Ascending aorta (tissue), 2 donors: Measurements from ENCODE around the gene SPEF2. TPM values are rescaled to one million over a fixed set of nuclear protein-coding genes. Genes with fewer than 3 reads are reported as not detected.

ENCODE experiments used
- DNase-seq, 2 donors: peaks; one replicate each; pipeline ENCODE4 v3.0.0-alpha.2; 2019; ENCODE audit warnings: low spot score in 2 of 2
- H3K27ac ChIP-seq, 2 donors: fragments of 200-600 bp; sonication (generic); one replicate each; pipeline ENCODE4 v1.5.1; 2016 to 2017; ENCODE audit warnings: mild to moderate bottlenecking in 1 of 2
- H3K27me3 ChIP-seq: fragments of 200-600 bp; sonication (generic); one replicate; pipeline ENCODE4 v1.5.1; 2017
- H3K36me3 ChIP-seq, 2 donors: fragments of 200-600 bp; sonication (generic); one replicate each; pipeline ENCODE4 v1.5.1; 2016
- H3K4me1 ChIP-seq, 2 donors: fragments of 200-600 bp; sonication (generic); one replicate each; pipeline ENCODE4 v1.5.1; 2016 to 2017; ENCODE audit warnings: mild to moderate bottlenecking in 1 of 2
- H3K4me3 ChIP-seq, 2 donors: fragments of 200-600 bp; sonication (generic); one replicate each; pipeline ENCODE4 v1.5.1; 2016 to 2017; ENCODE audit warnings: mild to moderate bottlenecking in 1 of 2
- H3K9me3 ChIP-seq, 2 donors: fragments of 200-600 bp; sonication (generic); one replicate each; pipeline ENCODE4 v1.5.1; 2016
- intact Hi-C: fragments of 100-400 bp; cut with DNase I; formaldehyde crosslinking; loops from one replicate; pipeline ENCODE4 v1.15.1; 2023
- total RNA-seq: library from RNA; depleted of rRNA; stranded (reverse); fragments of >200 nt; gene quantifications from one replicate; pipeline ENCODE4 v1.1.0, GENCODE V29; 2016
- TF ChIP-seq, protein P1 (sequence below), 3 experiments: fragments of 200-600 bp in 2 of 3; fragments of 450-650 bp in 1 of 3; sonication (generic) in 2 of 3; IDR thresholded peaks; one replicate each; pipeline ENCODE4 v1.5.1; 2016 to 2019; ENCODE audit warnings: antibody characterized with exemption in 3 of 3, mild to moderate bottlenecking in 1 of 3, moderate library complexity in 1 of 3

The SPEF2 gene
- total RNA-seq, 1 donor from 2014 or later = 0.32 TPM

- Histone ChIP-seq H3K9me3 (no peaks in the 10 kb centered on the region), H3K4me1 (no peaks in the 10 kb centered on the region), H3K27me3 (no peaks in the 10 kb centered on the region), H3K4me3 (no peak overlapping the region), H3K36me3 (no peaks in the 10 kb centered on the region), H3K27ac (no peak overlapping the region)
- intact Hi-C loops = no loop called here
- no peak for DNase-seq
- TF ChIP-seq, protein P1, sequence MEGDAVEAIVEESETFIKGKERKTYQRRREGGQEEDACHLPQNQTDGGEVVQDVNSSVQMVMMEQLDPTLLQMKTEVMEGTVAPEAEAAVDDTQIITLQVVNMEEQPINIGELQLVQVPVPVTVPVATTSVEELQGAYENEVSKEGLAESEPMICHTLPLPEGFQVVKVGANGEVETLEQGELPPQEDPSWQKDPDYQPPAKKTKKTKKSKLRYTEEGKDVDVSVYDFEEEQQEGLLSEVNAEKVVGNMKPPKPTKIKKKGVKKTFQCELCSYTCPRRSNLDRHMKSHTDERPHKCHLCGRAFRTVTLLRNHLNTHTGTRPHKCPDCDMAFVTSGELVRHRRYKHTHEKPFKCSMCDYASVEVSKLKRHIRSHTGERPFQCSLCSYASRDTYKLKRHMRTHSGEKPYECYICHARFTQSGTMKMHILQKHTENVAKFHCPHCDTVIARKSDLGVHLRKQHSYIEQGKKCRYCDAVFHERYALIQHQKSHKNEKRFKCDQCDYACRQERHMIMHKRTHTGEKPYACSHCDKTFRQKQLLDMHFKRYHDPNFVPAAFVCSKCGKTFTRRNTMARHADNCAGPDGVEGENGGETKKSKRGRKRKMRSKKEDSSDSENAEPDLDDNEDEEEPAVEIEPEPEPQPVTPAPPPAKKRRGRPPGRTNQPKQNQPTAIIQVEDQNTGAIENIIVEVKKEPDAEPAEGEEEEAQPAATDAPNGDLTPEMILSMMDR (IDR thresholded peaks at IDR 0.05) = no peak
Observed at GRCh38 chr5:35678661-35679060, 61.0 kb downstream of the SPEF2 start.

GRCh38 chr5:35679357-35679756 is 61.7 kb downstream of the SPEF2 start:
- TF ChIP-seq, protein P1 (IDR thresholded peaks at IDR 0.05) = no peak
- no peaks in the 10 kb centered on the region for H3K36me3 ChIP-seq
- H3K9me3 ChIP-seq = no peaks in the 10 kb centered on the region
- intact Hi-C loops = no loop called here
- H3K27me3 ChIP-seq = no peaks in the 10 kb centered on the region
- no peaks in the 10 kb centered on the region for H3K4me1 ChIP-seq
- no peak overlapping the region for H3K4me3 ChIP-seq
- no peak for DNase-seq
- H3K27ac ChIP-seq = no peak overlapping the region

DNA sequence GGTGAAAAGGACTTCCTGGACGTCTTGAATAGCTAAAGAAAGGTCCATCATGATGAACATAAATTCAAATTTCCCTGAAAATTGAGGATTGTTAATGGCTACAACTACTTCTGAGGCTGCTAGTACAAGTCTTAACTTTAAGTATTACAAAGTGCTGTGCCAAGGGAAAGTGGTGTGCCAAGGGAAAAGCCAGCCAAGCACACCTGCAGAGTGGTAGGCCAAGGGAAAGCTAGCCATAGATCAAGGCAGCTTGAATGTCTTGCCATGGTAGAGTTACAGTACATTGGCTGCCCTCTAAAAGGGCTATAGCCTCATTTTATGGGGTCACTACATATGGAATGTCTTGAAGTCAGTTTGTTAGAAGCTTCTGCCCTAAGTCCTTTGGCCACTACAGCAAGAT is 64.2 kb downstream of the SPEF2 start:
- Histone ChIP-seq H3K27ac (no peak overlapping the region), H3K4me1 (no peaks in the 10 kb centered on the region), H3K36me3 (no peaks in the 10 kb centered on the region), H3K27me3 (no peaks in the 10 kb centered on the region), H3K9me3 (no peaks in the 10 kb centered on the region), H3K4me3 (no peak overlapping the region)
- intact Hi-C loops = no loop called here
- DNase-seq = no peak
- TF ChIP-seq, protein P1 (IDR thresholded peaks at IDR 0.05) = no peak

- TF ChIP-seq, protein P1 (IDR thresholded peaks at IDR 0.05) = no peak
- no peak overlapping the region for H3K4me3 ChIP-seq
- H3K4me1 ChIP-seq = no peaks in the 10 kb centered on the region
- no peaks in the 10 kb centered on the region for H3K36me3 ChIP-seq
- no peak for DNase-seq
- intact Hi-C loops = no loop called here
- no peak overlapping the region for H3K27ac ChIP-seq
- no peaks in the 10 kb centered on the region for H3K9me3 ChIP-seq
- no peaks in the 10 kb centered on the region for H3K27me3 ChIP-seq
Observed at GRCh38 chr5:35683466-35683865, 65.8 kb downstream of the SPEF2 start.

GRCh38 chr5:35685161-35685560 is 67.5 kb downstream of the SPEF2 start:
- Histone ChIP-seq H3K4me1 (no peaks in the 10 kb centered on the region), H3K27me3 (no peaks in the 10 kb centered on the region), H3K27ac (no peak overlapping the region), H3K4me3 (no peak overlapping the region), H3K36me3 (no peaks in the 10 kb centered on the region), H3K9me3 (no peaks in the 10 kb centered on the region)
- TF ChIP-seq, protein P1 (IDR thresholded peaks at IDR 0.05) = no peak
- intact Hi-C loops = no loop called here
- no peak for DNase-seq

DNA sequence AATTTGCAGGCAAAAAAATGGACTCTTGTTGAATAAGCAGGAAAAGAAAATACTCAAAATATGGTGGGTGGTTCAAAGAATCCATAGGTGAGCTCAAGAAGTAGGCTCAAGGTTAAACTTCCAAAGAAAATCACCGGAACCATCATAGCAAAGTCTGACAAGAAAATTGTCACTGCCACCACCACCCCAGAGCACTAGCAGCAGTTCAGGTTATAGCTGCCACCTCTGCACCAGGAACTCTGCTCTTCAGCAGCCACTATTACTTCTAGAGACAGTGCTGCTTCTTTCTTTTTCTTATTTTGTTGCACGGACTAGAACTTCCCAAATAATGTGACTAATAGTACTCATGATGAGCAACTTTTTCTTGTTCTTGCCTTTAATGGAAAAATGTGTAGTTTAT is 70.3 kb downstream of the SPEF2 start:
- H3K4me1 ChIP-seq = no peaks in the 10 kb centered on the region
- TF ChIP-seq, protein P1 (IDR thresholded peaks at IDR 0.05) = no peak
- DNase-seq = no peak
- H3K4me3 ChIP-seq = no peak overlapping the region
- H3K27me3 ChIP-seq = no peaks in the 10 kb centered on the region
- H3K27ac ChIP-seq = no peak overlapping the region
- intact Hi-C loops = no loop called here
- no peaks in the 10 kb centered on the region for H3K36me3 ChIP-seq
- H3K9me3 ChIP-seq = no peaks in the 10 kb centered on the region
